Measurements from ENCODE around the gene PLEKHS1.
"Not testable (repeated sequence)": the region's sequence is repeated elsewhere in the genome, so short reads cannot be mapped to it uniquely, and the experiment has no call there.

PLEKHS1 gene

DNA sequence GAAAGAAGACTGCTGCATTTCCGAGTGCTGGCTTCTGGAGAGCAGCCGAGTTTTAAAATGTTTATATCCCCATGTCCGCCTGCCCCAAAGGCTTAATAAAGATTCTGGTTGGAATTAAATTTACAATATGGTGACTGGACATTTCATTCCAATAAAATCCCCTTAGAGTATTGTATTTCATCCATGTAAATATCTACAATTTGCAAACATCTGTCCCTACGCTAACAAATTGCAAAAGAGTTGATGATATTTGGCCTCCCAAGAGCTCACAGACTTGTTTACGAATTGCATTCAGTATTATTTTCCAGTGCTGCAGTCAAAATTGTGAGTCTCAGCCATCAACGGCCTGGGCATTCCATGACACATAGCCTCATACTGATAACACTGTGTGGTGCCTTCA lies 50.1 kb downstream of the PLEKHS1 start:
- DNase-seq, result no peak

DNA sequence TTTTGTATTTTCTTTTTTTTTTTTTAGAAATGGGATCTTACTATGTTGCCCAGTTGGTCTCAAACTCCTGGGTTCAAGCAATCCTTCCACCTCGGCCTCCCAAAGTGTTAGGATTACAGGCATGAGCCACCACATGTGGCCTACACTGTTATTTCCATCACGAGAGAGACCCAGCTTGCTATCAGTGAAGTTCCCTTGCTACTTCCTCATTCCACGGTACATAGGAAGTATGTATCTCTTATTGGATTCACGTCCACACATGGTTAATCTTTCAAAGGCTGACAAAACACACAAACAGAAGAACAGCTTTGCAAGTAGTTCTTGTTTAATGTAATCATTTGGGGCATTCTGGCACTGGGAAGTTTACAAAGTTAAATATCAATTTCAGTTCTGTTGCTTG lies 51.5 kb downstream of the PLEKHS1 start:
- DNase-seq, result no peak

DNA sequence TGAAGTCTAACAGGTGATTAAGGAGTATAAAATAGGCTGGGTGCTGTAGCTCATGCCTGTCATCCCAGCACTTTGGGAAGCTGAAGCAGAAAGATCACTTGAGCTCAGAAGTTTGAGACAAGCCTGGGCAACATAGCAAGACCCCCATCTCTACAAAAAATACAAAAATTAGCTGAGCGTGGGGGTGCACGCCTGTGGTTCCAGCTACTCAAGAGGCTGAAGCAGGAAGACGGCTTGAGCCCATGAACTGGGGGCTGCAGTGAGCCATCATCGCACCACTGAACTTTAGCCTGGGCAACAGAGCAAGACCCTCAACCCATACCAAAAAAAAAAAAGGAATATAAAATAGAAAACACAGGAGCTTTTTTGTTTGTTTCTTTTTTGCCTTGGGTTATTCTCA lies 55.0 kb downstream of the PLEKHS1 start:
- DNase-seq, result no peak

DNA sequence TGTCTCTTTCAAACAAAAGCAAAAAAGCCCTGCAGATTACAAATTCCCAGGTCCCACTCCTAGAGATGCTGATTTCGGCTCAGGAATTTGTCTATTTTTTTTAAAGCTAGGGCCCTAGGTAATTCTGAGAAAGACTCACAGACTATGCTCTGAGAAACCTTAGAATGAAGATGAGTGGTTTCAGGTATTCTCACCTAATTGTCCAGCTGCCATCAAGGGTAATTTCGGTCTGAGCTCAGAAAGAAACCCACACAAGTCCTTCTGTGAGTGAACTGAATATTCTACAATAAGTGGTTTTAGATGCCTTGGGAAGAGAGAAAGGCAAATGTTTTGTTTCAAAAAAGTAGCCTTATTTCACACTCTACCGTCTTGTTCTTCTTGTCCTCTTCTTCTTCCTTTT lies 56.7 kb downstream of the PLEKHS1 start:
- DNase-seq, result no peak

DNA sequence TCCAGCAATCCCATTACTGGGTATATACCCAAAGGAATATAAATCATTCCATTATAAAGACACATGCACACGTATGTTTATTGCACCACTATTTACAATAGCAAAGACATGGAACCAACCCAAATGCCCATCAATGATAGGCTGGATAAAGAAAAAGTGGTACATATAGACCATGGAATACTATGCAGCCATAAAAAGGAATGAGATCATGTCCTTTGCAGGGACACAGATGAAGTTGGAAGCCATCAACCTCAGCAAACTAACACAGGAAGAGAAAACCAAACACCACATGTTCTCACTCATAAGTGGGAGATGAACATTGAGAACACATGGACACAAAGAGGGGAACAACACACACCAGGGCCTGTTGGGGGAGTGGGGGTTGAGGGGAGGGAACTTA lies 63.2 kb downstream of the PLEKHS1 start:
- not testable (repeated sequence) for DNase-seq

DNA sequence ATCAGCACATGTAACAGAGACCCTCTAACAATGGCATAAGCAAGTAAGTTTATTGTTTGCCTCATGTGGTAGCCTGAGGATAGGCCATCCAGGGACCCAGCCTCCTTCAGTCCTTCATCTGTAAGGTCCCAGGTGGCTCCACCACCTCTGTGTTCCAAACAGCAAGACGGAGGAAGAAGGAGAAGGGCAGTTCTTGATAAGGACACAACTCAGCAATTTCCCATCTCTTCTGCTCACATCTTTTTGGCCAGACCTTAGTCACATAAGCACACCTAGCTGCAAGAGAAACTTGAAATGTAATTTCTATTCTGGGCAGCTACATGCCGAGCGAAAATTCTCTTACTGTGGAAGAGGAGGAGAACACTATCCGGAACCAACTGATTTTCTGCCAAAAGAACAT lies 68.5 kb downstream of the PLEKHS1 start:
- no peak for DNase-seq

DNA sequence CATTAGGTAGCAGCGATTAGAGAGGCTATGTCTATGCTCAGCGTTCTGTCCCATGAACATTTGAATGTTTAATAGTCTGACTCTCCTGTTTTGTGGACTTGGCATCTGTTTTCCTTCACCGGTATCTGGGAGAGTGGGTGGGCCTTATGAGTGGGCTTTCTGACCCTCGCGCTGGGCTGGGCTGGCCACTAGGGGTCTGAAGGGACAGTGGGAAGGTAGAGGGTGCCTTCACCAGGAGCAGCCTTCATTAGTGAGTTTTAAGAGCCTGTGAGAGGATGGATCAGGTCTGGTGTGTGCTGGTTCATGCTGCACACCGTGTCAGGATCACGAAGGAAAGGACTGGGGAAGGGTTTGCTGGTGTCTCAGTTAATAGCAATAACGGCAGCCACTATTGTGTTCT lies 69.0 kb downstream of the PLEKHS1 start:
- DNase-seq, result no peak

DNA sequence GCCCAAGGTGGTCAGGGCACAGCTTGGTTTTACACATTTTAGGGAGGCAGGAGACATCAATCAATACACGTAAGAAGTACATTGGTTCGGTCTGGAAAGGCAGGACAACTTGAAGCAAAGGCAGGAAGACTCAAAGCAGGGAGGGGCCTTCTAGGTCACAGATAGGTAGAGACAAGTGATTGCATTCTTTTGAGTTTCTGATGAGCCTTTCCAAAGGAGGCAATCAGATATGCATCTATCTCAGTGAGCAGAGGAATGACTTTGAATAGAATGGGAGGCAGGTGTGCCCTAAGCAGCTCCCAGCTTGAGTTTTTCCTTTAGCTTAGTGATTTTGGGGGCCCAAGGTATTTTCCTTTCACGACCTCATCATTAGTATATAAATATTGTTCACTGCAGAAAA lies 69.8 kb downstream of the PLEKHS1 start:
- not testable (repeated sequence) for DNase-seq

DNA sequence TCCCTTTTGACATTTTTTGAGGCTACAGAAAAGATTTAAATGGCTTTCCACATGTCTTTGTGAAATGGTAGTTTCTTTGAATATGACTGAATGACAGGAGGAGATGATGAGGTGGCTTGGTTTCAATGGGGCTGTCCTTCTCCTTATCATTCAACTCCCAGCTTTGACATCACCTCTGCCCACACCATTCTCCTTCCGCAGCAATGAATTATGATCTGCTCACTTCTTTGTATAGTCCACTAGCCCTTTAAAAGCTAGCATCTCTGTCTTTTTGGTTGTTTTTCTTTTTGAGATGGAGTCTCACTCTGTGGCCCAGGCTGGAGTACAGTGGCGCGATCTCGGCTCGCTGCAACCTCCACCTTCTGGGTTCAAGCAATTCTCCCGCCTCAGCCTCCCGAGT lies 70.7 kb downstream of the PLEKHS1 start:
- DNase-seq, result no peak

DNA sequence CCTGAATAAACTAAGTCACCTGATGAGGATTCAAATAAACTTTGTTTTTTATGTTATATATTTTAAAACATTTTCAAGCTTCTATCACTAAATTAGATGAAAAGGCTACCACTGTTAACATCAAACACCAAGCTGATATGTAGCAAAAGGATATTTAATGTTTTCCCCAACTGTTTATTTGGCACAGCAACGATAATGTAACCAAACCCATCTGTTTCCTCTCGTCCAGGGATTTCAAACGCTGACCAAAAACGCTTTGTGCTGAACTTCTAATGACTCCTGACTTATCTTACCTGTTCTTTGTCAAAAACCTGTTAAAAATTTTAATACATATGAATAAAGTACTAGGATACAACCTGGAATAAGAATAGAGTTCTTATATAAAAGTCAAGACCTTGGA lies 71.9 kb downstream of the PLEKHS1 start:
- no peak for DNase-seq

DNA sequence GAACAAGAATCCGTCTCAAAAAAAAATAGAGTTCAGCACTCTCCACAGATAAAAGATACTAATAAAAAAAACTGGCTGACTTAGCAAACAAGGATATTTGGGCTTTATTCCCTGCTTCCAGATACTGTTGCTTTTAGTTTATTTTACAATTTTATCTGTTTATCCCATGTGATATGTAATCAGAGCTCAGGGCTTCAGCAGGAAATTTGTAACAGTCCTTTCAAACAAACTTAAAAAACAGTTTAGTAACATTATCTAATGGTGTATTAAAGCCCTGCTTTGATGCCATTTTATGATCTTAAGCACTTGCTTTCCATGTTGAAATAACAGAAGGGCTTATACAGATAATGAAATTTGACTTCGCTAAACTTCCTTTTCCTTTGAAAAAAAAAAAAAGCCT lies 74.3 kb downstream of the PLEKHS1 start:
- no peak for DNase-seq

DNA sequence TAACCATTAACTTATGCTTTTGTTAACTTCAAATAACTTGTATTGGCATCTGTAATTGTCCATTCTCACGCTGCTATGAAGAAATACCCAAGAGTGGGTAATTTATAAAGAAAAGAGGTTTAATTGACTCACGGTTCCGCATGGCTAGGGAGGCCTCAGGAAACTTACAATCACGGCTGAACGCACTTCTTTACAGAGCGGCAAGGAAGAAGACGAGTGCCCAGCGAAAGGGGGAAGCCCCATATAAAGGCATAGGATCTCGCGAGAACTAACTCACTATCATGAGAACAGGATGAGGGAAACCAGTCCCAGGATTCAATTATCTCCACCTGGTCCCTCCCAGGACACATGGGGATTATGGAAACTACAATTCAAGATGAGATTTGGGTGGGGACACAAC lies 77.1 kb downstream of the PLEKHS1 start:
- not testable (repeated sequence) for DNase-seq

Measured in fibroblast of skin of right quadriceps (primary cell).